Stimulated activated naive CD8-positive, alpha-beta T cell treated with anti-CD3 and anti-CD28 coated beads, Interleukin-15, amount 100 ng/mL, for 72 hours (primary cell): ENCODE results near the gene DYNC1LI1.

Source experiments
- ATAC-seq: fragments of 150-1000 bp; cut with Tn5 transposase; 2 replicates; pipeline ENCODE4 v1.10.0; 2021; ENCODE audit warnings: mild to moderate bottlenecking, moderate library complexity
- DNase-seq, 2 donors: peaks; one replicate each; pipeline ENCODE4 v3.0.0; 2021 to 2022
- H3K27ac Mint-ChIP-seq, 2 donors: one replicate each; pipeline ENCODE4 v1.8.0; 2022; ENCODE audit warnings: mild to moderate bottlenecking in 2 of 2, mixed read lengths in 2 of 2, moderate library complexity in 2 of 2
- H3K27me3 Mint-ChIP-seq: one replicate; pipeline ENCODE4 v1.8.0; 2022; ENCODE audit warnings: mixed read lengths
- H3K4me1 Mint-ChIP-seq: one replicate; pipeline ENCODE4 v1.8.0; 2022; ENCODE audit warnings: mild to moderate bottlenecking, mixed read lengths
- H3K4me3 Mint-ChIP-seq, 2 donors: one replicate each; pipeline ENCODE4 v1.8.0; 2022; ENCODE audit warnings: mild to moderate bottlenecking in 2 of 2, mixed read lengths in 2 of 2, moderate library complexity in 1 of 2
- H3K9me3 Mint-ChIP-seq, 2 donors: one replicate each; pipeline ENCODE4 v1.8.0; 2022; ENCODE audit warnings: mixed read lengths in 2 of 2

DYNC1LI1 gene

GRCh38 chr3:32570421-32571191 lies at the start of gene DYNC1LI1:
TSS of gene DYNC1LI1 (minus strand) at chr3:32570858. CDS start at chr3:32570770, 88 bp downstream.
- Mint-ChIP-seq H3K27ac (peak within 1 kb of the TSS; percentile 91 to 93), H3K4me3 (peak within 1 kb of the TSS; percentile 87 to 92), H3K4me1 (peaks cover 8% of the 10 kb centered on the region), H3K9me3 (no peaks in the 10 kb centered on the region), H3K27me3 (no peaks in the 10 kb centered on the region)
- ATAC-seq (peak; percentile 97), DNase-seq (peak; percentile 91 to 94)

- H3K27me3 Mint-ChIP-seq: no peaks in the 10 kb centered on the region
- no peak overlapping the region for H3K27ac Mint-ChIP-seq
- DNase-seq: no peak
- no peak for ATAC-seq
- no peak overlapping the region for H3K4me3 Mint-ChIP-seq
- no peaks in the 10 kb centered on the region for H3K4me1 Mint-ChIP-seq
- H3K9me3 Mint-ChIP-seq: peaks cover 0 to 24% of the 10 kb centered on the region in 2 donors
Measured at GRCh38 chr3:32619395-32619794, 48.7 kb upstream of the DYNC1LI1 start.

GRCh38 chr3:32616267-32616962 lies 45.8 kb upstream of the DYNC1LI1 start:
- Mint-ChIP-seq H3K4me1 (no peaks in the 10 kb centered on the region), H3K9me3 (peaks cover 0 to 24% of the 10 kb centered on the region in 2 donors), H3K27ac (no peak overlapping the region), H3K4me3 (no peak overlapping the region), H3K27me3 (no peaks in the 10 kb centered on the region)
- no peak for ATAC-seq
- DNase-seq: no peak

DNA sequence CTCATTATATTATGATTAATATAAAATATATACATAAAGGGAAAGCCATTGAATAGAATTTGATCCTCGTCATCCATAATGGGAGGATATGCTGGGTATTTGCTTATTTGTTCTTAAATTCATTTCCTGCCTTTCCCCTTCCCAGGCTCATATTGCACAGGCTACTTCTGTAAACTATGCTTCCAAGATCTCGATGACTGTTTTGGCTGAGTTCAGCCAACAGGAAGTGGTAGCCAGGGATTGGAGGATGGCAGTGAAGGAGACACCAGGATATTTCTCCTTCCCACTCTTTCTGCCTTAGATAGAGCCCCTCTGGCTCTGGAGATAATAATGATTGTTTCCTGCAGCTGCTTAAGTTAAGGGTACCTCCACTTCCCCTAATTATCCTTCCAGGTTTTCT lies 44.3 kb upstream of the DYNC1LI1 start:
- H3K4me1 Mint-ChIP-seq: no peaks in the 10 kb centered on the region
- DNase-seq (no peak), ATAC-seq (no peak)
- peaks cover 0 to 12% of the 10 kb centered on the region in 2 donors for H3K9me3 Mint-ChIP-seq
- no peak overlapping the region for H3K4me3 Mint-ChIP-seq
- no peak overlapping the region for H3K27ac Mint-ChIP-seq
- no peaks in the 10 kb centered on the region for H3K27me3 Mint-ChIP-seq

GRCh38 chr3:32613183-32613582 lies 42.5 kb upstream of the DYNC1LI1 start:
- H3K27ac Mint-ChIP-seq: no peak overlapping the region
- no peak for ATAC-seq
- no peaks in the 10 kb centered on the region for H3K4me1 Mint-ChIP-seq
- H3K9me3 Mint-ChIP-seq: no peaks in the 10 kb centered on the region
- no peak overlapping the region for H3K4me3 Mint-ChIP-seq
- H3K27me3 Mint-ChIP-seq: no peaks in the 10 kb centered on the region
- DNase-seq: no peak

DNA sequence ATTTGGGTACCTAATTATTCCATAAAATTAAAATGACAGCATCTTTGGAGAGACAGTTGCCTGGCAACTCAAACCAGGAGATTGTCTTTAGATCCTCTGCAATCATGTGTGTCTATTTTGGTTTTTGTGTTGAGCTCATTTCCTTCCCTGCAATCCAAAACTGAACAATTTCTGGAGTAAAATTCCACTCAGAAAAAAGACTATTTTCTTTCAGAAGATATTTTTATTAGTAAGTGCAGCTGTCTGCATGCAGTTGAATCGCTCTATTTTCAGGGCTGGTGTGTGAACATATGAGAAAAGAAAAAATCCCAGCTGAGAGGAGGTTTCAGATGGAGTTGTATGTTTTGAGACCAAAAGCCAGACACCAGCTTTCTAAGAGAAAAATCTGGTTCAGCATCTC lies 41.9 kb upstream of the DYNC1LI1 start:
- Mint-ChIP-seq H3K27ac (peak overlapping the region in 1 of 2 donors; percentile 59), H3K27me3 (no peaks in the 10 kb centered on the region), H3K4me3 (no peak overlapping the region), H3K9me3 (no peaks in the 10 kb centered on the region), H3K4me1 (no peaks in the 10 kb centered on the region)
- ATAC-seq: no peak
- no peak for DNase-seq

- Mint-ChIP-seq H3K9me3 (no peaks in the 10 kb centered on the region), H3K27me3 (no peaks in the 10 kb centered on the region), H3K4me3 (no peak overlapping the region), H3K27ac (no peak overlapping the region), H3K4me1 (no peaks in the 10 kb centered on the region)
- DNase-seq: no peak
- ATAC-seq: no peak
Measured at GRCh38 chr3:32607522-32607921, 36.9 kb upstream of the DYNC1LI1 start.

GRCh38 chr3:32606960-32607359 lies 36.3 kb upstream of the DYNC1LI1 start:
- no peaks in the 10 kb centered on the region for H3K4me1 Mint-ChIP-seq
- no peak overlapping the region for H3K4me3 Mint-ChIP-seq
- ATAC-seq: no peak
- no peak overlapping the region for H3K27ac Mint-ChIP-seq
- no peaks in the 10 kb centered on the region for H3K9me3 Mint-ChIP-seq
- DNase-seq: no peak
- no peaks in the 10 kb centered on the region for H3K27me3 Mint-ChIP-seq

GRCh38 chr3:32606277-32606676 lies 35.6 kb upstream of the DYNC1LI1 start:
- ATAC-seq (no peak), DNase-seq (no peak)
- no peak overlapping the region for H3K27ac Mint-ChIP-seq
- no peaks in the 10 kb centered on the region for H3K27me3 Mint-ChIP-seq
- no peak overlapping the region for H3K4me3 Mint-ChIP-seq
- no peaks in the 10 kb centered on the region for H3K9me3 Mint-ChIP-seq
- H3K4me1 Mint-ChIP-seq: no peaks in the 10 kb centered on the region

- H3K27ac Mint-ChIP-seq: peak overlapping the region in 1 of 2 donors; percentile 13
- H3K4me1 Mint-ChIP-seq: no peaks in the 10 kb centered on the region
- H3K4me3 Mint-ChIP-seq: no peak overlapping the region
- peaks cover 11% of the 10 kb centered on the region for H3K27me3 Mint-ChIP-seq
- H3K9me3 Mint-ChIP-seq: no peaks in the 10 kb centered on the region
- DNase-seq (no peak), ATAC-seq (no peak)
Measured at GRCh38 chr3:32603064-32603463, 32.4 kb upstream of the DYNC1LI1 start.

DNA sequence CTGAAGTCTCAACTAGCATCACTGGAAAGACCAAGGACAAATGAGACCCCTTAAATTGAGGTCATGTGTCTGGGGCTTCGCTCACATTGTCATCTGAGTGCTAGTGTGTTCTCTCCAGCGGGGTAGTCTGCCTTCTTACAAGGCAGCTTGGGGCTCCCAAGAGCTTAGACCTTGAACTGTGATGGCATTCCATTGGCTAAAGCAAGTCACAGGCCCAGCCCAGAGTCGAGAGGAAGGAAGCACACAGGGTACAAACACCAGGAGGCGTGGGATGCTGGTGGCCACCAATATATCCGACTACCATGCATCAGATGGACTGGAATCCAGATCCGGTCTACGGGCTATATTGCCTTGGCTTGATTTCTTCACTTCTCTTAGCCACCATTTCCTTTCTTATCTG lies 31.5 kb upstream of the DYNC1LI1 start:
- Mint-ChIP-seq H3K27ac (no peak overlapping the region), H3K4me3 (no peak overlapping the region), H3K4me1 (no peaks in the 10 kb centered on the region), H3K27me3 (peaks cover 17% of the 10 kb centered on the region), H3K9me3 (no peaks in the 10 kb centered on the region)
- DNase-seq: no peak
- no peak for ATAC-seq

DNA sequence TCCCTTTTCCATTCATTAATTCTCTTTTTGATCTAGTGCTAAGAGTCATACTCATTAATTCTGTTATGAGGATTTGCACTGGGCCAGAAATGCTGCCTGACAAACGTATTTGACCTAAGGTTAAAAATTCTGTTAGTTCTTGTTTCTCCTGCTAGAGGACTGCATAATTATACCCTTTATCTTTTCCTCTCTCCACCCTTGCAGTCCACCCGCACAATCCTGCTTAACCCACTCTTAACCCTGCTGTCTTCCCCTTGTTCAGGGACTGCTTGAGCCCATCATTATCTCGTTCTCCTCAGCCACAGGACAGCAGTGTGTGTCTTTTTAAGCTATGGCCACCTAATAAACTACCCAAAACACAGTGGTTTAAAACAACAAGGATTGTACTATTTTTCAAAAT lies 31.1 kb upstream of the DYNC1LI1 start:
- DNase-seq: no peak
- Mint-ChIP-seq H3K9me3 (no peaks in the 10 kb centered on the region), H3K27ac (no peak overlapping the region), H3K27me3 (peaks cover 17% of the 10 kb centered on the region), H3K4me1 (no peaks in the 10 kb centered on the region), H3K4me3 (no peak overlapping the region)
- ATAC-seq: no peak

DNA sequence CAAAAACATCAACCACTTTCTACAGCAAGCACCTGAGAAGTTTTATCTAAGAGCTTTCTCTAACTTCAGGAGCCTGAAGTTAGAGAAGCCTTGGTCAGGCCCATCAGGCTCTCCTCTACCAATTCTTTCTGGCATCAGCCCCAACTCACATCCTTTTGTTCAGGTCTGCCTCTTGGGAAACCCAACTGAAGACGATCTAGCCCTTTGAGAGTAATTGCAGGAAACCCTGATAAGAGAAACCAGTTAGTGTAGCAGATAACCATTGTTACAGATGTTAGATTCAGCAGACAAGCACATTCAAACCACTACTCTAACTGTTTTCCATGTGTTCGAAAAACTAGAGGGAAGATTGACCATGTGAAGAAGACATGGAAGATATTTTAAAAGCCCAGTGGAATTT lies 27.0 kb upstream of the DYNC1LI1 start:
- H3K4me3 Mint-ChIP-seq: no peak overlapping the region
- DNase-seq (no peak), ATAC-seq (no peak)
- peaks cover 17% of the 10 kb centered on the region for H3K27me3 Mint-ChIP-seq
- H3K27ac Mint-ChIP-seq: no peak overlapping the region
- H3K9me3 Mint-ChIP-seq: no peaks in the 10 kb centered on the region
- no peaks in the 10 kb centered on the region for H3K4me1 Mint-ChIP-seq

- H3K27ac Mint-ChIP-seq: no peak overlapping the region
- H3K4me1 Mint-ChIP-seq: no peaks in the 10 kb centered on the region
- H3K9me3 Mint-ChIP-seq: no peaks in the 10 kb centered on the region
- no peak overlapping the region for H3K4me3 Mint-ChIP-seq
- ATAC-seq (no peak), DNase-seq (no peak)
- peaks cover 17% of the 10 kb centered on the region for H3K27me3 Mint-ChIP-seq
Measured at GRCh38 chr3:32596909-32597369, 26.3 kb upstream of the DYNC1LI1 start.

GRCh38 chr3:32596282-32596908 lies 25.7 kb upstream of the DYNC1LI1 start:
- Mint-ChIP-seq H3K9me3 (no peaks in the 10 kb centered on the region), H3K4me1 (no peaks in the 10 kb centered on the region), H3K27me3 (peaks cover 17% of the 10 kb centered on the region), H3K27ac (no peak overlapping the region), H3K4me3 (no peak overlapping the region)
- no peak for DNase-seq
- no peak for ATAC-seq

GRCh38 chr3:32595323-32595722 lies 24.7 kb upstream of the DYNC1LI1 start:
- no peaks in the 10 kb centered on the region for H3K9me3 Mint-ChIP-seq
- no peak for DNase-seq
- H3K4me3 Mint-ChIP-seq: no peak overlapping the region
- ATAC-seq: no peak
- H3K27me3 Mint-ChIP-seq: peaks cover 17% of the 10 kb centered on the region
- H3K4me1 Mint-ChIP-seq: no peaks in the 10 kb centered on the region
- H3K27ac Mint-ChIP-seq: no peak overlapping the region
